ENCODE data around the gene PXDN.
"Not testable (repeated sequence)": the region's sequence is repeated elsewhere in the genome, so short reads cannot be mapped to it uniquely, and the experiment has no call there.

PXDN gene

GRCh38 chr2:1775511-1776035 lies 31.3 kb upstream of the PXDN start:
- DNase-seq: no peak

- no peak for DNase-seq
These were observed 30.6 kb upstream of the PXDN start for GRCh38 chr2:1774929-1775328.

GRCh38 chr2:1773883-1774282 lies 29.6 kb upstream of the PXDN start:
- DNase-seq: no peak

- no peak for DNase-seq
These were observed 28.4 kb upstream of the PXDN start for GRCh38 chr2:1772471-1773267.

- DNase-seq: no peak
These were observed 27.4 kb upstream of the PXDN start for GRCh38 chr2:1771626-1772280.

- no peak for DNase-seq
These were observed 26.5 kb upstream of the PXDN start for GRCh38 chr2:1770566-1771380.

GRCh38 chr2:1769703-1770422 lies 25.5 kb upstream of the PXDN start:
- no peak for DNase-seq

GRCh38 chr2:1767939-1768691 lies 23.8 kb upstream of the PXDN start:
- DNase-seq: no peak

- no peak for DNase-seq
These were observed 22.8 kb upstream of the PXDN start for GRCh38 chr2:1766851-1767811.

GRCh38 chr2:1766425-1766824 lies 22.1 kb upstream of the PXDN start:
- DNase-seq: no peak

GRCh38 chr2:1765201-1765600 lies 20.9 kb upstream of the PXDN start:
- not testable (repeated sequence) for DNase-seq

GRCh38 chr2:1759611-1759930 lies 15.3 kb upstream of the PXDN start:
- DNase-seq: no peak

- no peak for DNase-seq
These were observed 14.7 kb upstream of the PXDN start for GRCh38 chr2:1758774-1759610.

GRCh38 chr2:1758171-1758570 lies 13.9 kb upstream of the PXDN start:
- DNase-seq: no peak

- no peak for DNase-seq
These were observed 13.3 kb upstream of the PXDN start for GRCh38 chr2:1757567-1757966.

- DNase-seq: not testable (repeated sequence)
These were observed 12.8 kb upstream of the PXDN start for GRCh38 chr2:1757146-1757545.

GRCh38 chr2:1756456-1756855 lies 12.1 kb upstream of the PXDN start:
- DNase-seq: no peak

GRCh38 chr2:1755436-1756191 lies 11.3 kb upstream of the PXDN start:
- no peak for DNase-seq

Measured in DMS 273 treated with DMSO at 0.1 percent for 48 hours (cell line).